Neural progenitor cell (in vitro differentiated cells): ENCODE measurements around the gene GLYATL1.

Experiments used
- CTCF ChIP-seq: fragments of 200-600 bp; sonication (generic); IDR thresholded peaks from 2 replicates; pipeline ENCODE4 v1.5.1; 2017; ENCODE audit warnings: antibody characterized with exemption, mild to moderate bottlenecking
- EZH2 ChIP-seq: fragments of 200-600 bp; sonication (generic); IDR thresholded peaks from 2 replicates; pipeline ENCODE4 v1.6.1; 2017; ENCODE audit warnings: antibody characterized with exemption, mild to moderate bottlenecking, moderate library complexity
- EZH2phosphoT487 ChIP-seq: fragments of 200-600 bp; sonication (generic); IDR thresholded peaks from 2 replicates; pipeline ENCODE4 v1.6.1; 2017; ENCODE audit warnings: antibody characterized with exemption

- TF ChIP-seq CTCF (no peak), EZH2 (no peak), EZH2phosphoT487 (no peak)
Observed at GRCh38 chr11:58926695-58927094, 12.6 kb upstream of the GLYATL1 start.
